Gastrocnemius medialis (tissue), 4 donors: ENCODE results near the gene SCGN. TPM values are rescaled to one million over a fixed set of nuclear protein-coding genes. Genes with fewer than 3 reads are reported as not detected.

Source experiments
- ATAC-seq, 2 donors: fragments of 150-250 bp; one replicate each; pipeline ENCODE4 v1.9.1; 2016
- DNase-seq, 2 donors: peaks; one replicate each; pipeline ENCODE4 v3.0.0-alpha.2; 2019
- H3K27ac ChIP-seq, 4 donors: fragments of 200-600 bp; sonication (generic); 1 replicate in 1 of 4; 2 replicates in 3 of 4; pipeline ENCODE4 v1.5.1; 2016 to 2018; ENCODE audit warnings: mild to moderate bottlenecking in 2 of 4, moderate library complexity in 1 of 4
- H3K27me3 ChIP-seq, 3 donors: fragments of 200-600 bp; sonication (generic) in 2 of 3; 1 replicate in 1 of 3; 2 replicates in 2 of 3; pipeline versions ENCODE4 v1.5.1 to v1.6.0; 2016 to 2019; ENCODE audit warnings: mild to moderate bottlenecking in 1 of 3, moderate library complexity in 1 of 3
- H3K36me3 ChIP-seq, 2 donors: fragments of 200-600 bp; sonication (generic) in 1 of 2; one replicate each; pipeline ENCODE4 v1.5.1; 2017 to 2018
- H3K4me1 ChIP-seq, 2 donors: fragments of 200-600 bp; sonication (generic) in 1 of 2; one replicate each; pipeline ENCODE4 v1.5.1; 2016 to 2017; ENCODE audit warnings: mild to moderate bottlenecking in 2 of 2
- H3K4me3 ChIP-seq, 4 donors: fragments of 200-600 bp; sonication (generic) in 3 of 4; 1 replicate in 1 of 4; 2 replicates in 3 of 4; pipeline ENCODE4 v1.5.1; 2016 to 2019; ENCODE audit warnings: mild to moderate bottlenecking in 2 of 4
- H3K9me3 ChIP-seq, 3 donors: fragments of 200-600 bp; sonication (generic) in 2 of 3; 1 replicate in 1 of 3; 2 replicates in 2 of 3; pipeline ENCODE4 v1.5.1; 2016 to 2019
- POLR2A ChIP-seq, 2 donors: fragments of 450-650 bp; IDR thresholded peaks; one replicate each; pipeline ENCODE4 v1.6.1; 2017; ENCODE audit warnings: antibody characterized with exemption in 2 of 2, mild to moderate bottlenecking in 2 of 2, moderate library complexity in 2 of 2
- in situ Hi-C, 4 donors: fragments of 200-750 bp; cut with MboI; loops; one replicate each; pipeline versions ENCODE4 v1.15.0 to v1.8.0; 2017; ENCODE audit warnings: low sequenced_read_pairs in 4 of 4
- intact Hi-C: fragments of 100-400 bp; cut with DNase I; formaldehyde crosslinking; loops from one replicate; pipeline ENCODE4 v1.15.1; 2023; ENCODE audit warnings: low total_unique reads
- total RNA-seq, 4 donors: library from RNA; depleted of rRNA; stranded (reverse); fragments of >200 nt; gene quantifications; one replicate each; pipeline versions ENCODE4 v1.1.0 to v1.2.3, GENCODE V29; 2016
- TF ChIP-seq, protein P1 (sequence below), 5 experiments: fragments of 450-650 bp in 3 of 5; fragments of 200-600 bp in 2 of 5; sonication (generic) in 2 of 5; IDR thresholded peaks in 4 of 5; conservative IDR thresholded peaks in 1 of 5; 1 replicate in 4 of 5; 2 replicates in 1 of 5; pipeline ENCODE4 v1.5.1; 2016 to 2019; ENCODE audit warnings: antibody characterized with exemption in 5 of 5, mild to moderate bottlenecking in 3 of 5, moderate library complexity in 3 of 5

SCGN gene
- total RNA-seq, 4 donors from 2014 or later, result not detected

DNA sequence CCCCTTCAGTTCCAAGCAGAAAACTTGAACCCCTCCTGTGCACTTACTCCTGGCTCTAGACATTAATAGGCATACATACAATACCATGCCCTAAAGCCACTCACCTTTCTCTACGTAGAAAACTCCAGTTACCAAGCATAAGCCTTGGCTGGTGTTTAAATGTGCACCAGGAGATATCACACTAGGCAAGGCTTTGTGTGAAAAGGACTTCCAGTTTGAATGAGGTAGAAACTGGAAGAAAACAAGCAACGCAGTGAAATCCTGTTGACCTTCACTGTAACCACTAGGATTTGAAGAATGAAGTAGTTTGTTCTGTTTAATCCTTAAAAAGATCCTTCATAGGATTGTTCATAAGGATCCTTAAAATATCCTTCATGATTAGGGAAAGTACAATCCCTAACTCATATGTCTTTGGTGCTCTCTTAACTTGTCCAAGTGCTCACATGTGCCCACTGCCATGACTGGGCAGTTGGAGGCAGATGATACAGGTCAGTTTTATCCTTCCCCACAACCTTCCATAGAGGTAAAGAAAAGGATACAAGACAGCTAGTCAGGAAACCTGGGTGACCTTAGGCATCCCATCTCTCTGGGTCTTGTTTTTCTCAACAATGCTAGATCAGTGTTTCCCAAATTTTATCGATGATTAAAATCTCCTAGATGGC is 9.2 kb upstream of the SCGN start:
- DNase-seq (no peak), ATAC-seq (no peak)
- in situ Hi-C loops, result no loop called here
- no peak overlapping the region for H3K4me3 ChIP-seq
- no peak for TF ChIP-seq POLR2A (IDR thresholded peaks at IDR 0.05)
- TF ChIP-seq, protein P1, sequence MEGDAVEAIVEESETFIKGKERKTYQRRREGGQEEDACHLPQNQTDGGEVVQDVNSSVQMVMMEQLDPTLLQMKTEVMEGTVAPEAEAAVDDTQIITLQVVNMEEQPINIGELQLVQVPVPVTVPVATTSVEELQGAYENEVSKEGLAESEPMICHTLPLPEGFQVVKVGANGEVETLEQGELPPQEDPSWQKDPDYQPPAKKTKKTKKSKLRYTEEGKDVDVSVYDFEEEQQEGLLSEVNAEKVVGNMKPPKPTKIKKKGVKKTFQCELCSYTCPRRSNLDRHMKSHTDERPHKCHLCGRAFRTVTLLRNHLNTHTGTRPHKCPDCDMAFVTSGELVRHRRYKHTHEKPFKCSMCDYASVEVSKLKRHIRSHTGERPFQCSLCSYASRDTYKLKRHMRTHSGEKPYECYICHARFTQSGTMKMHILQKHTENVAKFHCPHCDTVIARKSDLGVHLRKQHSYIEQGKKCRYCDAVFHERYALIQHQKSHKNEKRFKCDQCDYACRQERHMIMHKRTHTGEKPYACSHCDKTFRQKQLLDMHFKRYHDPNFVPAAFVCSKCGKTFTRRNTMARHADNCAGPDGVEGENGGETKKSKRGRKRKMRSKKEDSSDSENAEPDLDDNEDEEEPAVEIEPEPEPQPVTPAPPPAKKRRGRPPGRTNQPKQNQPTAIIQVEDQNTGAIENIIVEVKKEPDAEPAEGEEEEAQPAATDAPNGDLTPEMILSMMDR (IDR thresholded peaks at IDR 0.05 in 4 of 5, conservative IDR thresholded peaks at IDR 0.05 in 1 of 5), result no peak
- H3K27ac ChIP-seq, result no peak overlapping the region
- H3K36me3 ChIP-seq, result no peaks in the 10 kb centered on the region
- no peaks in the 10 kb centered on the region for H3K9me3 ChIP-seq
- peaks cover 0 to 2% (median 0%) of the 10 kb centered on the region in 3 donors for H3K27me3 ChIP-seq
- no peaks in the 10 kb centered on the region for H3K4me1 ChIP-seq
- intact Hi-C loops, result no loop called here

DNA sequence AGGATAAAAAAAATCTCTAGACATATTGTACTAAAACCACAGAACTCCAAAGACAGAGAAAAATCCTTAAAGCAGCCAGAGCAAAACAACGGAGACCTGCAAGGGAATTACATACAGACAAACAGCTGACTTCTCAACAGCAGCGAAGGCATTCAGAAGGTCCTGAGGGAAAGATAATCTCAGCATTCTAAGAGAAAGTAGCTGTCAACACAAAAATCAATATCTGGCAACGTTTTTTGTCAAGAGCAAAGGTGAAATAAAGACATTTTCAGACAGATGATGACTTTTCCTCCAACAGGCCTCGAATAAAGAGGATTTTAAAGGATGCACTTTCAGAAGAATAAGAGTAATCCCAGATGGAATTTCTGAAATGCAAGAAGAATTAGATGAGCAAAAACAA is 6.1 kb upstream of the SCGN start:
- TF ChIP-seq, protein P1 (IDR thresholded peaks at IDR 0.05 in 4 of 5, conservative IDR thresholded peaks at IDR 0.05 in 1 of 5), result no peak
- TF ChIP-seq POLR2A (IDR thresholded peaks at IDR 0.05), result no peak
- peaks cover 0 to 6% (median 2%) of the 10 kb centered on the region in 3 donors for H3K27me3 ChIP-seq
- no peaks in the 10 kb centered on the region for H3K9me3 ChIP-seq
- H3K4me1 ChIP-seq, result no peaks in the 10 kb centered on the region
- in situ Hi-C loops (no loop called here), intact Hi-C loops (no loop called here)
- no peak overlapping the region for H3K27ac ChIP-seq
- H3K36me3 ChIP-seq, result no peaks in the 10 kb centered on the region
- DNase-seq (no peak), ATAC-seq (no peak)
- H3K4me3 ChIP-seq, result no peak overlapping the region

DNA sequence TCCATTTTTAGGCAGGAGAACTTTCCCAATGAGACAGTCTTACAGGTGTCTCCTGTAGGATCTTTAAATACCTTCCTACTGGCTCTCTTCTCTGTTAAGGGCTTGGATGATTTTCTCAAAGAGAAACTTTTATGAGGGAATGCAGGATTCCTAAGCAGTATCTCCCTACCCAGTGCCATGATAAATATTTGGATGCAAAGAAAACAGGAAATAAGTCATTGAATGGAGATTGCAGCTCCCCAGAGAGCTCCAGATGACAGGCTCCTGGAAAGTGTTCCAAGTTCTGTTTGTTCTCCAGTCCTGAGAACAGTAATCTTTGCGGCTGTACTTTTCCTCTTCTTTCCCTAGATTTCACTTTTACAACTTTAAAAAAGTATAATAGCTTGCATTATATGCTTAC is 2.4 kb upstream of the SCGN start:
- DNase-seq, result no peak
- Histone ChIP-seq H3K4me1 (no peaks in the 10 kb centered on the region), H3K27ac (no peak overlapping the region), H3K4me3 (no peak overlapping the region), H3K27me3 (peaks cover 0 to 13% (median 2%) of the 10 kb centered on the region in 3 donors), H3K9me3 (no peaks in the 10 kb centered on the region), H3K36me3 (no peaks in the 10 kb centered on the region)
- intact Hi-C loops, result no loop called here
- in situ Hi-C loops, result no loop called here
- TF ChIP-seq, protein P1 (IDR thresholded peaks at IDR 0.05 in 4 of 5, conservative IDR thresholded peaks at IDR 0.05 in 1 of 5), result no peak
- no peak for TF ChIP-seq POLR2A (IDR thresholded peaks at IDR 0.05)
- ATAC-seq, result no peak

DNA sequence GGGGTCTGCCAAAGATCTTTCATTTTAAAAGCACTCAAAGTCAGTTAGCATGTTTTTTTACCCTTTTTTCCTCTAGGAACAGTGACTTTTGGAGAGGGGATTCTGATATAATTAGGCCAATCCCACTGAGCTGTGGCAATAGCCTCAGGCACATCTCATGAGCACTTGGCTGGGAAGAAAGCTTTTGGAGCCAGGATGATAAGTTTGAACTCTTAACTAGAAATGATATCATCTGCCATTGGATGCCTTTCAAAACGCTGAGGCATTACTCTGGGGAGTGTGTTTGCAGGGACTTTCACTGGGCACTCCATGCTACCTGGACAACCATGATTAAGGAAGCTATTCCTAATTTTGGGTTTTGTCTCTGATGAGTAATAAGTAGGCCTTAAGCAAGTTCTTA is 3.7 kb downstream of the SCGN start:
- in situ Hi-C loops, result no loop called here
- Histone ChIP-seq H3K27me3 (peaks cover 0 to 9% (median 0%) of the 10 kb centered on the region in 3 donors), H3K27ac (no peak overlapping the region), H3K4me3 (no peak overlapping the region), H3K9me3 (no peaks in the 10 kb centered on the region), H3K36me3 (no peaks in the 10 kb centered on the region), H3K4me1 (no peaks in the 10 kb centered on the region)
- ATAC-seq (no peak), DNase-seq (no peak)
- TF ChIP-seq, protein P1 (IDR thresholded peaks at IDR 0.05 in 4 of 5, conservative IDR thresholded peaks at IDR 0.05 in 1 of 5), result no peak
- intact Hi-C loops, result no loop called here
